HL-60/S4 treated with phorbol 12-myristate 13-acetate at 8.2 ng/mL for 4 days and 3 days (cell line): ENCODE measurements around the gene ATF4.
"Not testable (repeated sequence)": the region's sequence is repeated elsewhere in the genome, so short reads cannot be mapped to it uniquely, and the experiment has no call there.

Source experiments
- in situ Hi-C: fragments of 300-500 bp; cut with MboI; formaldehyde crosslinking; loops from 2 replicates; pipeline ENCODE4 v1.15.0; 2022; ENCODE audit warnings: low sequenced_read_pairs

Gene ATF4

DNA sequence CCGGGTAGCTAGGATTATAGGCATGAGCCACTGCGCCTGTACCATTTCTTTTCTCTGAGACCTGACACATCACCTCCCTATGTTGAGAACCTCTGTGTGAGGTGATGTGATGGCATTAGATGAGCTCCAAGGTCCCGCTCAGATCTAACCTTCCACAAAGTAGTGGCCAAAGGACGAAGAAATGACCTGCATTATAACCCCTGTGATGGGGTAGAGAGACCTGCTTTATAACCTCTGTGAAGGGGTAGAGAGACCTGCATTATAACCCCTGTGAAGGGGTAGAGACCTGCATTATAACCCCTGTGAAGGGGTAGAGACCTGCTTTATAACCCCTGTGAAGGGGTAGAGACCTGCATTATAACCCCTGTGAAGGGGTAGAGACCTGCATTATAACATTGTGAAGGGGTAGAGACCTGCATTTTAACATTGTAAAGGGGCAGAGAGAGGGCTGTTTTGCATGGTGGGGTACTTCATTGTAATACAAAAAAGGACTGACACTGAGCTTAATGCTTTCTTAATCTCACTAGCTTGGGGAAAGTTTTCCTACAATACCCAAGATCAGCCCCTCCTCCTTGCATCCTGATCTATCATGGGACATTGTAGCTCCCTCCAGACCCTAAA, 9.7 kb upstream of the ATF4 start:
- in situ Hi-C loops: no loop called here

DNA sequence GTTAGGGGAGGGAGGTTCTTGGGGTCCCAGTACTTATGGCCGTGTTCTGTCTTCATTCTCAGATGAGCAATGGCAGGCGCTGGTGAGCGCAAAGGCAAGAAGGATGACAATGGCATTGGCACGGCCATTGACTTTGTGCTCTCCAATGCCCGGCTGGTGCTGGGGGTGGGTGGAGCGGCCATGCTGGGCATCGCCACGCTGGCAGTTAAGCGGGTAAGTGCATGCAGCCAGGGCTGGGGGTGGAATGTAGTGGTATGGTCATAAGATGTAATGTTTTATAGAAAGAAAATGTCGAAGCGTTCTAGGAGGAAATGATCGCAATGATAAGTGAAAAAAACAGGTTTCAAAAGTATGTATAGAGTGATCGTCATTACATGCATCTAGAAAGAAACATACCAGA, 9.1 kb upstream of the ATF4 start:
- in situ Hi-C loops: no loop called here

DNA sequence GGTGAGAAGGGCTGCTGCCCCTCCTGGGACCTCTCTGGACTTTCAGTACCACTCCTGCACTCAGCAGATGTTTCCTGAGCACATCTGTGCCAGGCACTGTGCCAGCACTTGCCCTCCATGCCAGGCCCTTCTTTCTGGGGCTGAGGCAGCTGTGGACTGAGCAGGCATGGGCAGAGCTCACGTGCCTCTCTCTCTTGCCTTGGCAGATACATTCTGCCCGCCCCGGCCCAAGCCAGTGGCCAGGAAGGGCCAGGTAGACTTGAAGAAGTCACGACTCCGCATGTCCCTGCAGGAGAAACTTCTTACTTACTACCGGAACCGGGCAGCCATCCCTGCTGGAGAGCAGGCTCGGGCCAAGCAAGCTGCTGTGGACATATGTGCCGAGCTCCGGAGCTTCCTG, 8.3 kb upstream of the ATF4 start:
- in situ Hi-C loops: no loop called here

DNA sequence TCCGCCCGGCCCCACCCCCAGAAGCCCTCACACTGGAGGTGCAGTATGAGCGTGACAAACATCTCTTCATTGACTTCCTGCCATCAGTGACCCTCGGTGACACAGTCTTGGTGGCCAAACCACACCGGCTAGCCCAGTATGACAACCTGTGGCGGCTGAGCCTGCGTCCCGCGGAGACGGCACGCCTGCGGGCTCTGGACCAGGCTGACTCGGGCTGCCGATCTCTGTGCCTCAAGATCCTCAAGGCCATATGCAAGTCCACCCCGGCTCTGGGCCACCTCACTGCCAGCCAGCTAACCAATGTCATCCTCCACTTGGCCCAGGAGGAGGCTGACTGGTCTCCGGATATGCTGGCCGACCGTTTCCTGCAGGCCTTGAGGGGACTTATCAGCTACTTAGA, 6.6 kb upstream of the ATF4 start:
- in situ Hi-C loops: no loop called here

DNA sequence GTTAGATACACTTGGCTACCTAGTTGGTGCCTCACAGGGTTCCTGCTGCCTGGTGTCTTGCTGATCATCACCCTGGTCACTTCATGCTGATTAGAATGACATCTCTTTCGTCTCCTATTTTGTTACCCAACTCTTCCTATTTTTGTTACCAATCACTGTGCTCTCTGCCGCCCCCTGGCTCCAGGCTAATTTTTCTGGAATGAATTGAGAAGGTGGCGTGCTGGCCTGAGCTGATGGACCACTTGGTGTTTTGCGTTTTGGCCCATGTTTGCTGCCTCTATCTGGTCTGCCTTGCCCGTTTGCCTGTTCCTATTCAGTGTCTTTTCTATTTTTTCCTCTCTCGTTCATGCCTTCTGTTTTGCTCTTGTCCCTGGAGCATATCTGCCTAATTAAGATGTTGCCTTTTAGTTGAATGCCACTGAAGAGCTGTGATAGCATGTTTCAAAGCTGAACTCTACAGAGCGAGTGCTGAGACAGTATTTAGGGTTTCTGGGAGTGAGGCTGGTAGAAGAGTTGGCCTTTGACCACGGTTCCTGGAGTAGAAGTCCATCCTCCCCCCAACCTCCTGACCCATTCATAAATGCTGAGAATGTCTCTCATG, 5.9 kb upstream of the ATF4 start:
- in situ Hi-C loops: no loop called here

DNA sequence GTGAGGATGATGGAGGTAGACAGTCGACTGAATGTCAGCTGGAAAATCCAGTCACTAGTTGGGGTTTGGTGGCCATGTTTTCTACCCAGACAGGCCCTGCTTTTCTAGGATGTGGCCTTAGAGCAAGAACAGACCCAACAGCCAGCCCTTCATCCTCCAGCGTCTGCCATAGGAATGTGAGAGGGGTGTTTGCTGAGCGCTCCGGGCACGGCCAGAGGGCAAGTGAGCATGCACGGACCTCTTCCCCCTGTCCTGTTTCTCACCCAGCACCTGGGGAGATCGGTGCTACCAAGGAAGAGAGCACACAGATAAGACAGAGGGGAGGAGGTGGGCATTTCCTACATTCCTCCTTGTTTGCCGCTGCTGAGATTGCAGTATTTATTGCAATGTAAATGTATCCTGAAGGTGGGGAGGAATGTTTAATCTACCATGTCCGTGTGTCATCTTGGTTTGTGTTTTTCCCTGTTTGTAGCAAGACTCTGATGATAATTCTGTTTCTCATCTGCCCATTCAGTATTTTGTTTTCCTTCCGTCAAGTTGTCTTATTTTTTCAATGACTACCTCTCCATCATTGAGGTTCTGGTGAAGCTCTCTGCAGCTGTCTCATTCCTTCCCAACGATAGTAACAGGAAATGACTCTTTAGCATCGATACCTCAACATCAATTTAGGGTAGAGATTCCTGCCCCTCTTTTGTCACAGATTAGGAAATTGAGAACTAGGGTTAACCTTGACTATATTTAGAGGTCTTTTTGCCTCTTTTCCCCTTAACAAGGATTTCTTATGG, 4.9 kb upstream of the ATF4 start:
- in situ Hi-C loops: no loop called here

DNA sequence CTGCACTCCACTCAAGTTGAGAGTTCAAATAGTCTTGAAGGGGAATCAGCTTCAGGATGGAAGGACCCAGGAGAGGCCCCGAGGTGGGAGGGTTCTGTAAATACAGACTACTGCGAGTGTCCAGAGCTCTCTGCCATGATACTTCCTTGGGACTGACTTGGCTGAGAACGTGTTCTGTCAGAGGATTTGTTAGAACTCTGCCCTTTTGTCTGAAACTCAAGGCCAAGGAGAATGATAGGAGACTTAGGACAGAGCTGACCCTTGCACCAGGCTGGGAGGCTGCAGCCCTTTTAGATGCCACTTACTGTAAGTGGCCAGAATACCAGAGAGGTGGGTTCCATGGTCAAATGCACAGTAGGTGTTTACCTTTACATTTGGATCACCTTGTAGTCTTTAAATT, 2.9 kb upstream of the ATF4 start:
- in situ Hi-C loops: no loop called here

DNA sequence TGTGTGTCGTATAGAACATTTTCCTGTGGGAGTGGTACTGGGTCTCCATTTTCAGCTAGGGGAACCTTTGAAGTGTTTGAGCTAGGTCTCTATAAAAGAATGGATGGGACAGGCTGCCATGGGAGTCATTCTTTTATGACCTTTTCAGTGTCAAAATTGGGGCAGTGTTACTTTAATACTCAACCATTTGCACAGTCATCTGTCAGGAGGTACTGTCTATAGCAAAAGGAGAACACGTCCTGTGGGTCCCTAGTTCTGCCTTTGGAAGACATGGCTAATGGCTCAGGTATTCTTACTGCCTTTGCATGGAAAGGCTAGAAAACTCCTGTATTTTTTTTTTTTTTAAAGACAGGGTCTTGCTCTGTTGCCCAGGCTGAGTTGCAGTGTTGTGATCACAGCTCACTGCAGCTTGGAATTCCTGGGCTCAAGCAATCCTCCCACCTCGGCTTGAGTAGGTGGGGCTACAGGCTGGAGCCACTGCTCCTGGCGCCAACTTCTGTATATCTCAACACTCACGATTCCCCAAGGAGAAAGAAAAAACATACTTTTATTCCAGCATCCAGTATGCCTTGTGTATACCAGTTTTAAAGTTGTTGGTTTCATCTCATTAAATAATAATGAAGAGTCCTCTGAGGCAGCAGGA, 2.1 kb upstream of the ATF4 start:
- in situ Hi-C loops: no loop called here

DNA sequence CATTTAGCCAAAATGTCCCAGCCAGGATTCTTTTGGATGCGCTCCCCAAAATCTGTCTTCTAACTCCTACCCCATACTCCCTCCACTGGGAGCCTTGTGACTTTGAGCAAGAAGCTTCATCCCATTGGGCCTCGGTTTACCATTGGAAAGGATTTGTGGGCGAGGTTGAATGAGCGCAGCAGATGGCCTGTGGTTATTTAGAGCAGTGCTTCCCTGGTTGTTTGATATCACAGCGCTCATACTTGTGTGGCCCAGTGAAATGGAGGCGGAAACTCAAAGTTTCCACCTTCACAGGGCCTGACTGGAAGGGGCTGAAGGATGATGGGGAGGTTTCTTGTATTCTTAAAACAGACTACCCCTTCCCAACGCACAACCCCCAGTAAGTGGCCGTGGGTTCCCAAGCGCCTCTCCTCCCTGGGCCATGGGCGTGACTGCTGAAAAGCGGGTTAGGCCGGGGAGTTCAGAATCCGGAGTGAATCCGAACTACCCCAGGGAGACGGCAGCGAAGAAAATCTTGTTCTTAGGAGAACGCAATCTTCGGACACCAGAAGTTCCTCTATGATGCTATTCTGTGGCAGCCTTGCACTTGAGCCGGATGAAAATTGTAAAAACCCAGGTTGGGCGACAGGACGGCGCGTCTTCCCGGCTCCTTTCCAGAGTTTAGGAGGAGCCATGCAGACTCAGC, 1.2 kb upstream of the ATF4 start:
- in situ Hi-C loops: no loop called here

DNA sequence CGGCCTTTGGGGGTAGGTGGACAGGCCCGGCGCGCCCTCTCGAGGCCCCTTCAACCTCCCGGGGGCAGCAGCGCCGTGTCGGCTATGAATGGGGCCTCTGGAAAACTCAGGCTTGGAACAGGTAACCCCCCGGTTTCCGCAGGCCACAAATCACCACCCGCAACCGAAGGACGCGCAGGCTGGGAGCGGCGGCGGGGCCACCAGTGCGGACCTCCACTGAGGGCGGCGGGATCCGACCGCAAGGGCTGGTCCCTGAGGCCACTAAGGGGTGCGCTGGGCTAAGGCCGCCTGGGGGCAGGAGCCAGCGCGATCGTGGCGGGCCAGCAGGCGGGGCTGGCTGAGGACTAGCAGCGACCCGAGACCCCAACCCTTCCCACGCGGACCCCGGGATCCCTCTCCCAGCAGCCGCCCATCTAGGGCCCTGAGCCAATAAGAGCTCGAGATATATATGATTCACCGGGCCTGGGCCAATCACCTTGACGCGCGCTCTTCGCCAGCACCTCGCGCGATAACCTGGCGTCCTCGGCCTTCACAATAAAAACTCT, 609 bp upstream of the ATF4 start:
- in situ Hi-C loops: no loop called here

DNA sequence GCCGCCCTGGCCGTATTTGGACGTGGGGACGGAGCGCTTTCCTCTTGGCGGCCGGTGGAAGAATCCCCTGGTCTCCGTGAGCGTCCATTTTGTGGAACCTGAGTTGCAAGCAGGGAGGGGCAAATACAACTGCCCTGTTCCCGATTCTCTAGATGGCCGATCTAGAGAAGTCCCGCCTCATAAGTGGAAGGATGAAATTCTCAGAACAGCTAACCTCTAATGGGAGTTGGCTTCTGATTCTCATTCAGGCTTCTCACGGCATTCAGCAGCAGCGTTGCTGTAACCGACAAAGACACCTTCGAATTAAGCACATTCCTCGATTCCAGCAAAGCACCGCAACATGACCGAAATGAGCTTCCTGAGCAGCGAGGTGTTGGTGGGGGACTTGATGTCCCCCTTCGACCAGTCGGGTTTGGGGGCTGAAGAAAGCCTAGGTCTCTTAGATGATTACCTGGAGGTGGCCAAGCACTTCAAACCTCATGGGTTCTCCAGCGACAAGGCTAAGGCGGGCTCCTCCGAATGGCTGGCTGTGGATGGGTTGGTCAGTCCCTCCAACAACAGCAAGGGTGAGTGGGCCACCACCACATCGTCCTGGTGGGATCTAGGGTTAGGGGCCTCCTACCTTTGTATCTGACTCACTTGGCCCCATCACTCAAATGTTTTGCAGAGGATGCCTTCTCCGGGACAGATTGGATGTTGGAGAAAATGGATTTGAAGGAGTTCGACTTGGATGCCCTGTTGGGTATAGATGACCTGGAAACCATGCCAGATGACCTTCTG, 934 bp downstream of the ATF4 start:
- in situ Hi-C loops: not testable (repeated sequence)

DNA sequence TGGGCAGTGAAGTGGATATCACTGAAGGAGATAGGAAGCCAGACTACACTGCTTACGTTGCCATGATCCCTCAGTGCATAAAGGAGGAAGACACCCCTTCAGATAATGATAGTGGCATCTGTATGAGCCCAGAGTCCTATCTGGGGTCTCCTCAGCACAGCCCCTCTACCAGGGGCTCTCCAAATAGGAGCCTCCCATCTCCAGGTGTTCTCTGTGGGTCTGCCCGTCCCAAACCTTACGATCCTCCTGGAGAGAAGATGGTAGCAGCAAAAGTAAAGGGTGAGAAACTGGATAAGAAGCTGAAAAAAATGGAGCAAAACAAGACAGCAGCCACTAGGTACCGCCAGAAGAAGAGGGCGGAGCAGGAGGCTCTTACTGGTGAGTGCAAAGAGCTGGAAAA, 1.7 kb downstream of the ATF4 start:
- in situ Hi-C loops: not testable (repeated sequence)

DNA sequence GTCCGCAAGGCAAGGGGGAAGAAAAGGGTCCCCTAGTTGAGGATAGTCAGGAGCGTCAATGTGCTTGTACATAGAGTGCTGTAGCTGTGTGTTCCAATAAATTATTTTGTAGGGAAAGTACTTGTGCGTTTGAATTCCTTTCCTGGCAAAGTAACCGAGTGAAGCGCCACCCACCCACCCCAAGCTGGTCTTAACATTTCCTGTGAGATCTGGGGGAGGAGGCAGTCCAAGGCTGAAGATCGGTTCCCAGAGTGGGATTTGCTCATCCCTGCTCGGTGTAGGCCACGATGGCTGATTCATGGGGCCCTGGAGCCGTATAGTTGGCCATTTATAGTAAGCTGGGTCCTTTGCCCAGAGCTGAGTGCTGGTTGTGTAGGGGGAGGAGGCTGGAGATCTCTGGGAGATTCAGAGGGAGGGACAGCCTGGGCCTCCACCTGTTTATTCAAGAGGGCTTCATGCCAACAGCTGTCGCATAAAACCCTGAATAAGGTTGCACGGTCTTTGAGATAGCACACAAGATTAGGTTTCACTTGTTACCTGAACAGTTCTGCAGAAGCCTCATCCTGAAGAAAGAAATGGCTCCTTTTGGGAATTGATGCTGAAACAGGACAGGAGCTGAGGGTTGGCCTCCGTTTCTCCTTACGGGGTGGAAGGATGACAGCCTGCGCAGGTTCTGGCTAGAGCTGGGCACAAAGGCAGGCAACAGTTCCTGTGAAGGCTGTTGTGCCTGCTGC, 2.4 kb downstream of the ATF4 start:
- in situ Hi-C loops: no loop called here

DNA sequence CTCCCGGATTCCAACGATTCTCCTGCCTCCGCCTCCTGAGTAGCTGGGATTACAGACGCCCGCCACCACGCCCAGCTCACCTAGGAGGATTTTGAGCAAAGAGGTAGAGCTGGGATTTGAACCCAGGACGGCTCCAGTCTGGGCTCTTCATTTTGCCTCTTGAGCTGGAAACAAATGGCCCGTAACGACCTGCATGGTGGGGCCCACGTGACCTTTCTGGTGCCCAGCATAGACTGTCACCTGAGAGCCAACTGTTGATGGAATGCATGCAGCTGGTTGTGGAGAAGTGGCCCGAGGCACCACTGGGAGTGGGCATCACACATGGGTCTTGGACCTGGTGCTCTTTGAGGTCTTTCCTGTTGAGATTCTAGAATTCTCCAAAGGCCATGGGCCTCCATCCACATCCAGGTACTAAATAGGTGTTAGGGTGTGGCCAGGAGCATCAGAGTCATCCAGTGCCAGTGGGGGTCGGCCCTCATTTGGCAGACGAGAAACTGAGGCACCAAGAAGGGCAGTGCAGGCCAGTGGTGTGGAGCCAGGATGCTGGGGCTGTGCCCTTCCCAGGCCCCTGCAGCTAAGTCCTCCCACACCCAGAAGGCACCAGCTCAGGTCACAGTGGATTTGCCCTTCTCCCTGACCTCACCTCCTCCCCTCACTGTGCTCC, 3.9 kb downstream of the ATF4 start:
- in situ Hi-C loops: no loop called here

DNA sequence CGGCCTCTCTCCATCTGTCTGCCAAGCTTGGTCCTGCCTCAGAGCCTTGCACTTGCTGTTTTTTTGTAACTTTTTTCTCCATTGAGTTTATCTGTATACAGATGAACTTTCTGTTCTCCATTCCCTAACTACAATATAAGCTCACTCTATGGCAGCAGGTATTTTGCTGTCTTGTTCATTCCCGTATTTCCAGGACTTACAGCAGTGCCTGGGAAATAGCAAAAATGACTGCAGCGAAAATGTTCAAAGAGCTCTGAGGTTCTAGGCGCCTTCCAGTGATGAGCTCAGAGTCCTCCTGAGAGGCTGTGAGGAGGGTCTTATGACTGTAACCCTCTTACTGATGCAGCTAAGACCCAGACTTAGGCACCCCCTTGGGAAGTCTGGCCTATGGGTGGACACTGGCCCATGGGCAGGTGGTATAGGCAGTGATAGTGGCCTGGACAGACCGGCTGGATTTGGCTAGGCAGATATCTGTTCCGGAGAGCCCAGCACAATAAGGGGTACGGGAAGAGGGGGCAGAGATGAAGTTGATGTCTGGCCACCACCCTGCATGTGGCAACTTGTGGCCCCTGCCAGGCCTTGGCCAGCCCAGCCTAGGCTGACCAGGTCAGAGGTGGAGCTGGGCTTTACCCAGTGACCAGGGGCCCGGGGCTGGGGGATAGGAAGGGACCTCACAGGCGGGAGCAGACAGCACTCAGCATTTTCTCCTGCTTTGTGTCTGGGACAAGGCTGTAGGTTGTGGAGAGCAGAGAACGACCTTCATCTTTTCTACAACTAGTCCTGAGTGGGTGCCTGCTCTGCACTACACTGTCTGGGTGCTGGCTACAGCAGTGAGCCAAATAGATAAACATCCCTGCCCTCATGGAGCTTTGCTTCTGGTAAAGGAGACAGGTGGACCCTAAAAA, 4.6 kb downstream of the ATF4 start:
- in situ Hi-C loops: no loop called here

DNA sequence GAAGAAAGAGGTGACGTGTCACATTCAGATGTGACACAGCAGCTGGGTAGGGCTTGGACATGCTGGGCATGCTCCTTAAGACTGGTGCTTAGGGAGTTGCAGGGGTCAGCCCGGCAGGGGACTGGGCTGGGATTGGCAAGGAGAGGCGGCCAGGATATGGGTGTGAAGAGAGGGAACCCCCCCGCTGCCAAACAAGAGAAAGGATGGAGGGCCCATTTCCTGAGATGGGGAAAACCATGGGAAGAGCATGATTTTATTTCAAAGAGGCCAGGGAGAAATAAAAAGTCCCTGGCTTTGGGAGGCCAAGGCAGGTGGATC, 5.3 kb downstream of the ATF4 start:
- in situ Hi-C loops: no loop called here

DNA sequence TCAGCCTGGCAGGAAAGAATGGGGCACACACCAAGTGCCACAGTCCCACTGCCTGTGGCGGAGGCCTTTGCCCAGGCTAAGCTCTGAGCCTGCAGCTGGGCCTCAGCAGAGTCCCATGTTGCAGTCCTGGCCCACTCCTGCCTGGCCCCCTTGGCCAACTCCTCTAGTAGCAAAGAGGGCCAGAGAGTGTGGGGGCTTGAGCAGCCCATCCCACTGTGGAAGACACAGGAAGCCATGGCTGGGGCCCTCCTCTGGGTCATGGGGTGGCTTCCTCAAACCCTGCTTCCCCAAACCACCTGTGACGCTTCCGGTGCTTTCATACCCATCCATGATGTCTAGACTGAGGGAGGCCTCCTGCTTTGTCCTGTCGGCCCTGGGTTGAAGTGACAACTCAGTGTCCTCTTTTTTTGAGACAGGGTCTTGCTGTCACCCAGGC, 6.4 kb downstream of the ATF4 start:
- in situ Hi-C loops: no loop called here

DNA sequence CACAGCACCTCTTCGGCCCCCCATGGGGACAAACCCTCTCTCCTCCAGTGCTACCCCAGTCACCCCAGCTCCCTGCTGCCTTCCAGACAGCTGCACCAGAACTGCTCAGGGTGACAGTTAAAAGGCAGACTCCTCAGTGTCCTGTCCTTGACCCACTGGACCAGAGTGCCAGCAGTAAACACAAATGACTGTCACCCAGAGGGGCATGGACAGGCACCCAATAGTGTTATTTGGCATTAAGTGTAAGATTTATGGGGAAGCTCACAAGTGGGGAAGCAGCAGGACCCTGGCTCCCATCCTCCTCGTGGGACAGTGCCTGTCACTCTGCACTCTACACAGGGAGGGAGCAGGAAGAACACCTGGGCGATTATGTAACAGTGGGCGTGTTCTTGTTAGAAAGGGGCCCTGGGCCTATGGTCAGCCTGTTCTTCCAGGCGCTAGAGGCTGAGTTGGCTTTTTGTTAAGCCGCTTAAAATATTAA, 7.2 kb downstream of the ATF4 start:
- in situ Hi-C loops: no loop called here
